Measurements from ENCODE around the gene EZR. TPM values are rescaled to one million over a fixed set of nuclear protein-coding genes. Genes with fewer than 3 reads are reported as not detected.

Gene EZR
- total and polyA plus RNA-seq, 2 of the 13 experiments (the other 11 are each of a cell fraction or from before 2014, with no cell fraction given) = 34.7 to 60.3 TPM

- peak; percentile 26; the same call in 1 of the 2 replicates for TF ChIP-seq CEBPG (CRISPR knock-in tag; IDR thresholded peaks at IDR 0.05)
- TF ChIP-seq ZBTB10 (CRISPR knock-in tag; IDR thresholded peaks at IDR 0.05; ENCODE audit: borderline replicate concordance) = 0 out of 2 replicates have a peak, but pooled peaks have one; percentile 64
- peak; percentile 73; the same call in 1 of the 2 replicates for TF ChIP-seq RORA (CRISPR knock-in tag; IDR thresholded peaks at IDR 0.05)
- TF ChIP-seq NR2F6 (IDR thresholded peaks at IDR 0.05) = peak; percentile 94
- TF ChIP-seq NR2F6 (CRISPR knock-in tag; IDR thresholded peaks at IDR 0.05) = peak; percentile 99
- TF ChIP-seq TOE1 (CRISPR knock-in tag; IDR thresholded peaks at IDR 0.05) = no peak
- 0 out of 2 replicates have a peak, but pooled peaks have one; percentile 31 for TF ChIP-seq HOXA5 (CRISPR knock-in tag; IDR thresholded peaks at IDR 0.05)
- peak; percentile 85 to 93 for TF ChIP-seq NR2F1 (CRISPR knock-in tag; IDR thresholded peaks at IDR 0.05)
- TF ChIP-seq ZNF660 (CRISPR knock-in tag; IDR thresholded peaks at IDR 0.05; ENCODE audit: borderline replicate concordance, low read depth) = no peak
- TF ChIP-seq FOSL2 (CRISPR knock-in tag; IDR thresholded peaks at IDR 0.05) = peak; percentile 70; the same call in 1 of the 2 replicates
- no peak for TF ChIP-seq BHLHE40 (IDR thresholded peaks at IDR 0.05; ENCODE audit: low read length)
- TF ChIP-seq CREB1 (IDR thresholded peaks at IDR 0.05) = no peak
- 0 out of 2 replicates have a peak, but pooled peaks have one; percentile 57 for TF ChIP-seq CREB1 (CRISPR knock-in tag; IDR thresholded peaks at IDR 0.05)
- TF ChIP-seq BCL6 (CRISPR knock-in tag; IDR thresholded peaks at IDR 0.05) = peak; percentile 76; the same call in 1 of the 2 replicates
- TF ChIP-seq HOXD1 (CRISPR knock-in tag; IDR thresholded peaks at IDR 0.05) = no peak
- no peak for TF ChIP-seq SNAI1 (CRISPR knock-in tag; IDR thresholded peaks at IDR 0.05; ENCODE audit: borderline replicate concordance)
- 0 out of 2 replicates have a peak, but pooled peaks have one; percentile 11 for TF ChIP-seq THRA (CRISPR knock-in tag; IDR thresholded peaks at IDR 0.05; ENCODE audit: borderline replicate concordance)
- TF ChIP-seq ZNF800 (CRISPR knock-in tag; IDR thresholded peaks at IDR 0.05) = no peak
- TF ChIP-seq SALL1 (CRISPR knock-in tag; IDR thresholded peaks at IDR 0.05) = peak; percentile 82
- peak; percentile 70; the same call in 1 of the 2 replicates for TF ChIP-seq HNF4A (CRISPR knock-in tag; IDR thresholded peaks at IDR 0.05)
- no peak for TF ChIP-seq MAFK (conservative IDR thresholded peaks at IDR 0.05 in 1 of 2, IDR thresholded peaks at IDR 0.05 in 1 of 2; ENCODE audit: low read length in 2 of 2)
- peak; percentile 77 for TF ChIP-seq RXRB (CRISPR knock-in tag; IDR thresholded peaks at IDR 0.05; ENCODE audit: borderline replicate concordance)
- TF ChIP-seq PHF21A (CRISPR knock-in tag; IDR thresholded peaks at IDR 0.05) = peak; percentile 64
- peak; percentile 26; the same call in 1 of the 2 replicates for TF ChIP-seq SOX5 (CRISPR knock-in tag; IDR thresholded peaks at IDR 0.05; ENCODE audit: borderline replicate concordance)
These were observed 3.8 kb downstream of the EZR start (continued) for GRCh38 chr6:158815379-158815724.
